GM12873 (cell line): ENCODE measurements around the gene DNAI2.

ENCODE experiments used
- CTCF ChIP-seq: IDR thresholded peaks from 2 replicates; pipeline ENCODE4 v1.5.1; 2012; ENCODE audit warnings: low read depth, mild to moderate bottlenecking, moderate library complexity, low read length, control low read depth; ENCODE audit not compliant: insufficient read depth; ENCODE audit errors: missing control alignments

The DNAI2 gene

GRCh38 chr17:74231928-74232907 lies 41.8 kb upstream of the DNAI2 start:
- no peak for TF ChIP-seq CTCF

GRCh38 chr17:74233937-74234336 lies 40.1 kb upstream of the DNAI2 start:
- TF ChIP-seq CTCF, result no peak

- no peak for TF ChIP-seq CTCF
Measured at GRCh38 chr17:74234486-74234885, 39.5 kb upstream of the DNAI2 start.

- no peak for TF ChIP-seq CTCF
Measured at GRCh38 chr17:74235040-74235581, 38.9 kb upstream of the DNAI2 start.

- no peak for TF ChIP-seq CTCF
Measured at GRCh38 chr17:74235911-74236371, 38.1 kb upstream of the DNAI2 start.

GRCh38 chr17:74237321-74237720 lies 36.7 kb upstream of the DNAI2 start:
- TF ChIP-seq CTCF, result no peak

- no peak for TF ChIP-seq CTCF
Measured at GRCh38 chr17:74239172-74239571, 34.9 kb upstream of the DNAI2 start.
